Measurements from ENCODE around the gene PHF10. TPM values are rescaled to one million over a fixed set of nuclear protein-coding genes. Genes with fewer than 3 reads are reported as not detected.
"Not testable (repeated sequence)": the region's sequence is repeated elsewhere in the genome, so short reads cannot be mapped to it uniquely, and the experiment has no call there.

Gene PHF10
- 33.7 and 47.8 TPM in 2 replicates for total RNA-seq (2022)
- Bru-seq, nascent RNA: percentile 89 among the genes with signal in this experiment
- BruChase-seq, experiment 1, labeled RNA remaining after a 6-hour chase: percentile 83 among the genes with signal in this experiment
- percentile 92 among the genes with signal in this experiment for BruChase-seq, experiment 2, labeled RNA remaining after a 2-hour chase
- long read RNA-seq, full-length matches to known transcripts: 32 of 38 reads
- long read RNA-seq, partial matches to known transcripts: 4 of 38 reads
- long read RNA-seq, other reads (novel, unspliced or antisense): 2 of 38 reads

GRCh38 chr6:169724494-169725124 lies at the start of gene PHF10:
PHF10 (minus strand) TSS chr6:169724500; CDS start chr6:169723931, 569 bp downstream.
- no TSS peak for BruUV-seq (replicated peaks)
- Mint-ChIP-seq H3K9me3 (ENCODE audit: low read depth, unreplicated experiment) (no peaks in the 10 kb centered on the region), H3K36me3 (ENCODE audit: insufficient read depth, unreplicated experiment) (peaks cover 36% of the 10 kb centered on the region), H3K4me3 (ENCODE audit: low read depth, unreplicated experiment) (peak within 1 kb of the TSS; percentile 98), H3K4me1 (ENCODE audit: low read depth, unreplicated experiment) (peaks cover 29% of the 10 kb centered on the region), H3K27me3 (ENCODE audit: unreplicated experiment) (no peaks in the 10 kb centered on the region), H3K27ac (ENCODE audit: unreplicated experiment) (peak within 1 kb of the TSS; percentile 95)
- intact Hi-C loops (cut with micrococcal nuclease; ENCODE audit: unreplicated experiment): no loop called here
- CTCF ChIA-PET: interaction anchor here (0.7 kb wide), 1 partner anchor 64 kb away, joined by 4 read pairs; no protein-coding TSS in a partner anchor
- no peak for TF ChIP-seq CTCF (IDR thresholded peaks at IDR 0.05; ENCODE audit: unreplicated experiment)
- DNase-seq: peak; percentile 67

DNA sequence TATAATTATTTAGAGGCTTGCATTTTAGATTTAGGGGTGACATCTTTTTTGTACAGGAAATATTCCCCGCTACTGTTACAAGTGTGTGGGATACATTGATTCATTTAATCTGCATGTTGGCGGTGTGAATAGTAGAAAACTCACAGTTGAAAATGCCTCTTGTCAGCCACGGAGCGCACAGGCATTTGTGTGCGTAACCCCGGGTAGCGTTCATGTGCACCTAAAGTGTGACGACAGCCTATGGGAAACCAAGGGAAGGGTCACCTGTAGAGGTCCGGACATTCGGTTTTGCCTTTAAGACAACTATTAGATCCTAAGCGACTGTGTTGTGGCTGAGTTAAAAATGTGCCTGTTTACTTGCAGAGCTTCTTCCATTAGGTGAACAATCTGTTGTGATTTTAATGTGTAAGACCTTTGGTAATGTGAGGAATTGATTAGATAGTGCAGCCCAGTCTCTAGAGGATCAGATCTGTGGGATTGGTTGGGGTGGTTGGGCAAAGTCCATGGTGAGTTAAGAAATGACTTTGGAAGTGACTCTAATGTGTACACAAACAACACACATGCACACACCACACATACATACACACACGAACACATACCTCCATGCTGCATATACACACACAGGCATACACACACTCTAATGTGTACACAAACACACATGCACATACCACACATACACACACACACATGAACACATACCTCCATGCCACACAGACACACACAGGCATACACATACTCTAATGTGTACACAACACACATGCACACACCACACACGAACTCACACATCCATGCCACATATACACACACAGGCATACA lies 42.8 kb upstream of the PHF10 start:
- CTCF ChIA-PET: no interaction called here
- H3K9me3 Mint-ChIP-seq (ENCODE audit: low read depth, unreplicated experiment): no peaks in the 10 kb centered on the region
- no peak for TF ChIP-seq CTCF (IDR thresholded peaks at IDR 0.05; ENCODE audit: unreplicated experiment)
- H3K27ac Mint-ChIP-seq (ENCODE audit: unreplicated experiment): no peak overlapping the region
- H3K4me1 Mint-ChIP-seq (ENCODE audit: low read depth, unreplicated experiment): no peaks in the 10 kb centered on the region
- no peak overlapping the region for H3K4me3 Mint-ChIP-seq (ENCODE audit: low read depth, unreplicated experiment)
- intact Hi-C loops (cut with micrococcal nuclease; ENCODE audit: unreplicated experiment): no loop called here
- BruUV-seq (replicated peaks): no TSS peak
- DNase-seq: no peak
- H3K27me3 Mint-ChIP-seq (ENCODE audit: unreplicated experiment): no peaks in the 10 kb centered on the region
- H3K36me3 Mint-ChIP-seq (ENCODE audit: insufficient read depth, unreplicated experiment): peaks cover 13% of the 10 kb centered on the region

DNA sequence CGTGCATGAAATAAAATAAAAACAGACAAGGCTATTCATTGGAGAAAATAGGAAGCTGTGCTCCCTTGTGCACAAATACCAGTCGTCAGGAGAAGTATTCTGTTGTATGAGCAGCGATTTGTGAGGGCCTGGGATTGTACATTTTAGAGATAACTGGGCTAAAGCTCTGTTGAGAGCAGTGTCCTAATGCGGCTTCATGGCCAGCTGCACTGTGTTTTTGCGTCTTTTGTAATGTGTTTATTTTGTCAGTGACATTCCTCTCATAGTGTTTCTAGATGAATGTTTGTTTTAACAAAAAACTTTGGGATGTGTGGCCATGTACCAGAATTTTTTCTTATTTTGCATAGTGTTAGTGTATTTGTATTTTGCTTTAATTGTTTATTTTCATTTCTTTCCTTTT lies 41.9 kb upstream of the PHF10 start:
- H3K4me3 Mint-ChIP-seq (ENCODE audit: low read depth, unreplicated experiment): no peak overlapping the region
- intact Hi-C loops (cut with micrococcal nuclease; ENCODE audit: unreplicated experiment): no loop called here
- H3K9me3 Mint-ChIP-seq (ENCODE audit: low read depth, unreplicated experiment): no peaks in the 10 kb centered on the region
- BruUV-seq (replicated peaks): no TSS peak
- no peaks in the 10 kb centered on the region for H3K4me1 Mint-ChIP-seq (ENCODE audit: low read depth, unreplicated experiment)
- peaks cover 13% of the 10 kb centered on the region for H3K36me3 Mint-ChIP-seq (ENCODE audit: insufficient read depth, unreplicated experiment)
- no peak overlapping the region for H3K27ac Mint-ChIP-seq (ENCODE audit: unreplicated experiment)
- CTCF ChIA-PET: no interaction called here
- no peak for TF ChIP-seq CTCF (IDR thresholded peaks at IDR 0.05; ENCODE audit: unreplicated experiment)
- DNase-seq: no peak
- no peaks in the 10 kb centered on the region for H3K27me3 Mint-ChIP-seq (ENCODE audit: unreplicated experiment)

DNA sequence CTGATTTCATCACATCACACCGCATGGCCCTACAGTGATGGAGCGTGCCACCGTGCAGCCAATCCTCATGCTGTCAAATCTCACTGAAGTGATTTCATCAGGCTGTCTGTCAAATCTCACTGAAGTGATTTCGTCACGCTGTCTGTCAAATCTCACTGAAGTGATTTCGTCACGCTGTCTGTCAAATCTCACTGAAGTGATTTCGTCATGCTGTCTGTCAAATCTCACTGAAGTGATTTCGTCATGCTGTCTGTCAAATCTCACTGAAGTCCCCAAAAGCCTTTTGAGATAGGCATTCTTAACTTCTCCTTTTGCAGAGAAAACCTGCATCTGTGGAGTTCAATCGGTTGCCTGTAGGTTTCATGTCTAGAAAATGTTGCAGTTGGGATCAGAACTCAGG lies 41.5 kb upstream of the PHF10 start:
- H3K4me3 Mint-ChIP-seq (ENCODE audit: low read depth, unreplicated experiment); H3K9me3 Mint-ChIP-seq (ENCODE audit: low read depth, unreplicated experiment); DNase-seq; BruUV-seq (replicated peaks); H3K4me1 Mint-ChIP-seq (ENCODE audit: low read depth, unreplicated experiment); CTCF ChIA-PET; H3K27me3 Mint-ChIP-seq (ENCODE audit: unreplicated experiment); intact Hi-C loops (cut with micrococcal nuclease; ENCODE audit: unreplicated experiment); H3K27ac Mint-ChIP-seq (ENCODE audit: unreplicated experiment): not testable (repeated sequence)
- H3K36me3 Mint-ChIP-seq (ENCODE audit: insufficient read depth, unreplicated experiment): peaks cover 13% of the 10 kb centered on the region
